Measurements from ENCODE around the gene ASCL3. TPM values are rescaled to one million over a fixed set of nuclear protein-coding genes. Genes with fewer than 3 reads are reported as not detected.
"Not testable (repeated sequence)": the region's sequence is repeated elsewhere in the genome, so short reads cannot be mapped to it uniquely, and the experiment has no call there.

Gene ASCL3
- not detected for total RNA-seq
- polyA plus RNA-seq: not detected

- DNase-seq (ENCODE audit: extremely low spot score): no peak
- H3K4me3 ChIP-seq (ENCODE audit: low read depth, low read length): no peak within 1 kb of the TSS
- no peaks in the 10 kb centered on the region for H3K4me1 ChIP-seq (ENCODE audit: insufficient read depth)
- H3K27ac ChIP-seq (ENCODE audit: low read depth): no peak within 1 kb of the TSS
- 73% methylated on average over 5 of the region's 5 CpGs for WGBS
- H3K36me3 ChIP-seq (ENCODE audit: insufficient read depth): peaks cover 4% of the 10 kb centered on the region
Measured at GRCh38 chr11:8942518-8943066, at the start of gene ASCL3. ASCL3 (minus strand) TSS chr11:8943016; CDS start chr11:8938161, 4,855 bp downstream.

DNA sequence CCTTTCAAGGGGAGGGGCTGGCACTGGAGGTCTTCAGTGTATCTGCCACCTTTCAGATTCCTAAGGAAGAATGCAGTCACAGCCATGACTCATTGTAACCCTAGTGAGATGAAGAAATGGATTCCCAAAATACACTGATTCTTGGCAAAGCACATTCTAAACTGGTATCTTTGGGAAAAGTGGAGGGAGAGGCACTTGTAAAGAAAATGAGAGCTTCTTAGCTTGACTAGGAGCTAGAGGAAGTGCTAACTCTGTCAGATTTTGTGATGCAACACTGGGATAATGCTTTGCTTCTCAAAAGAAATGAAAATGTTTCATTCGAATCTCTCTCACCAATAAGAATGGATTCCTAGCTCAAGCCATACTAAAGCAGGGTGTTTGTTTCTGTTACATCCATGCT, 46.6 kb upstream of the ASCL3 start:
- Histone ChIP-seq H3K4me3 (ENCODE audit: low read depth, low read length) (no peak overlapping the region), H3K36me3 (ENCODE audit: insufficient read depth) (no peaks in the 10 kb centered on the region), H3K4me1 (ENCODE audit: insufficient read depth) (no peaks in the 10 kb centered on the region), H3K27ac (ENCODE audit: low read depth) (no peak overlapping the region)
- DNase-seq (ENCODE audit: extremely low spot score): no peak
- 78% methylated on average over 1 of the region's 1 CpG for WGBS

DNA sequence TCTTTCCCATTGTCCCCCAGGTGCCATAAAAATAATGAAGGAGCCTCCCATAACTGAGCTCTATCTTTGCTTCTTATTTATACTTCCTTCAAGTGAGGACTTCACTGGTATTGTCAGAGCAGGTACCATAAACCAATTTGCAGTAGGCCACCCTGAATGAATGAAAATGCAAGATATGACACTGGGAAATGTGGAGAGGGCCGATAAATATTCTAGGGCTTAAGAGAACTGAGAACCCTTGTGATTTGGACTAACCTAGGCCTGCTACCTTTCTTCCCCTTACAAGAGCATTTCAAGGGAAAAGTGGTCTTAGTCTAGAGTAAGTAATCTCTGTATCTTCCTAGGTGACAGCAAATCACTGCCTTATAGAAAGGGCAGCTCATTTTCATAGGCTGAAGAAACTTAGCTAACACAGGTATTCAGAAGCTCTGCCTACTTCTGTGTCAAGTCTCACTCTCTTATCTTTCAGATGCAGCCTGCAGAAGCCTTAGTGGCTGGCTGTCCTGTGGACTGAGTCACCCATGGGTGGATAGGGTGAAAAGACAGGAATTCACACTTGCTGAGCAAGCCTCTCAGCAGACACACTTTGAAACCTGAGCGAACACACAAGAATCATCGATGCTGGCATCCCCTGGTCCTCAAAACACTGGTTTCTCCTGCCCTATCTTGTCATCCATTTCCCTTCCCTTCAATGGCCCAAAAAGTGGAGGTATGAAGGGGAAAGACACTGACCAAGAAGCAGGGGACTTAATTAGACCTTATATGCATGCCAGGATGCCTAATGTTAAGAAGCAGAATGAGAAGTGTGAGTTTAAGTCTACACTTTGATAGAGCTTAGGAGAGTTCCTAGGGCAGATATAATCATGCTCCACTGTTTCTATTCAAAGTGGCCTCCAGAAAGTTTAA, 45.8 kb upstream of the ASCL3 start:
- H3K36me3 ChIP-seq (ENCODE audit: insufficient read depth): no peaks in the 10 kb centered on the region
- 76% methylated on average over 3 of the region's 3 CpGs for WGBS
- H3K4me1 ChIP-seq (ENCODE audit: insufficient read depth): no peaks in the 10 kb centered on the region

DNA sequence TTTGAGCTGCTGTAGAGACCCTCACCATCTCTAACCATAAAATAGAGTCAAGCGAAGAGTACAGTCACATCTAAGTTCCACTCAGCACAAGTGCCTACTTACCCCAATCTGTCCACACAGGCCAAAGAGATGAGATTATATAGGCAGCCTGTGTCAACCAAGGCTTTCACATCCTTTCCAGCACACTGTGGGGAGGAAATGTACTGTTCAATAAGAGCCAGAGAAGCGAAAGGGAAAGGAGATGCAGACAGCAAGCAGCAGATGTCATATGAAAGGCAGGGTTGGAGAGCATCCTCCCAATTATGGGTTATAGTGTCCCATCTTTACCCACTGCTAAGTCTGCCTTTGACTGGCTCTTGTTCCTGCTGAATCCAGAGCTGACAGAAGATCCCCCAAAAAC, 44.6 kb upstream of the ASCL3 start:
- Histone ChIP-seq H3K36me3 (ENCODE audit: insufficient read depth) (no peaks in the 10 kb centered on the region), H3K4me3 (ENCODE audit: low read depth, low read length) (no peak overlapping the region), H3K4me1 (ENCODE audit: insufficient read depth) (no peaks in the 10 kb centered on the region), H3K27ac (ENCODE audit: low read depth) (no peak overlapping the region)
- 87% methylated on average over 2 of the region's 2 CpGs for WGBS
- no peak for DNase-seq (ENCODE audit: extremely low spot score)

More for the DNA sequence above, 45.8 kb upstream of the ASCL3 start:
- H3K4me3 ChIP-seq (ENCODE audit: low read depth, low read length): no peak overlapping the region
- no peak overlapping the region for H3K27ac ChIP-seq (ENCODE audit: low read depth)
- DNase-seq (ENCODE audit: extremely low spot score): no peak

- not testable (repeated sequence) for H3K27ac ChIP-seq (ENCODE audit: low read depth); H3K4me3 ChIP-seq (ENCODE audit: low read depth, low read length); H3K36me3 ChIP-seq (ENCODE audit: insufficient read depth); DNase-seq (ENCODE audit: extremely low spot score); H3K4me1 ChIP-seq (ENCODE audit: insufficient read depth)
- WGBS: 98% methylated on average over 6 of the region's 6 CpGs
Measured at GRCh38 chr11:8986772-8987171, 44.0 kb upstream of the ASCL3 start.

DNA sequence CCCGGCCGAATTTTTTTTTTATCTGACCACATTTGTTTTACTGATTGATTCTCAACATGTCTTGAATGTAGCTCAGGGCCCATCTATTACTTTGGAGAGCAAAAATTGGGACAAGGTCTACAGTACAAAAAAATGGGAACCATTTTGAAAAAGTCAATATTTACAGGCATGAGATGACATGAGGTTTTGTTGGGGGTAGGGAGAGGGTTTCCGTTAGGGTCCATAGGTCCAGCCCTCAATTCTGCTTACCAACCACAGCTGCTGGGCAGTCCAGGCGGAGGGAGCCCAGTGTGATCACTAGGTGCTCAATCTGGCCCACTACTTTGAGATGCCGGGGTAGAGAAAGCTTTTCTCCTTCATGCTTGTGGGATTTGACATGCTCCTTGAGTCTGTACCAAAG, 42.6 kb upstream of the ASCL3 start:
- H3K36me3 ChIP-seq (ENCODE audit: insufficient read depth): no peaks in the 10 kb centered on the region
- H3K4me1 ChIP-seq (ENCODE audit: insufficient read depth): no peaks in the 10 kb centered on the region
- no peak overlapping the region for H3K27ac ChIP-seq (ENCODE audit: low read depth)
- no peak overlapping the region for H3K4me3 ChIP-seq (ENCODE audit: low read depth, low read length)
- no peak for DNase-seq (ENCODE audit: extremely low spot score)
- 96% methylated on average over 5 of the region's 5 CpGs for WGBS

- WGBS: 93% methylated on average over 2 of the region's 2 CpGs
- Histone ChIP-seq H3K4me3 (ENCODE audit: low read depth, low read length) (no peak overlapping the region), H3K36me3 (ENCODE audit: insufficient read depth) (no peaks in the 10 kb centered on the region), H3K4me1 (ENCODE audit: insufficient read depth) (no peaks in the 10 kb centered on the region), H3K27ac (ENCODE audit: low read depth) (no peak overlapping the region)
- no peak for DNase-seq (ENCODE audit: extremely low spot score)
Measured at GRCh38 chr11:8983552-8983951, 40.7 kb upstream of the ASCL3 start.

DNA sequence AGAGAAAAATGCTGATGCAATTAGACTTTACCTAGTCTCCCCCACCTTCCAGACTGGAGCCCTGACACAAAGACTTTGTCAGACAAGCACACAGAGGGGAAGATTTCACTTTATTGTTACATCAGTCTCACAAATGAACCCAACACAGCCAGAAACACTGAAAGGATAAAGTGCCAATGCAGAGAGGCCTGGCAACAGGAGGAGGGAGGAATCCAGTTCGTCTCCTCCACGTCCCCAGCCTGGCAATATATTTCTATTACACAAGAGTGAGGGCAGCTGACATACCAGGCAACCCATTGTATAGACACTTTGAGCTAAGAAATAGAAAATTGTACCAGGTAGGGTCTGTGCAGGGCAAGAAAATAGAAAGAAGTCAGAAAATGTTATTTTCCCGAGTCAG, 37.7 kb upstream of the ASCL3 start:
- WGBS: 82% methylated on average over 3 of the region's 3 CpGs
- Histone ChIP-seq H3K36me3 (ENCODE audit: insufficient read depth) (no peaks in the 10 kb centered on the region), H3K4me1 (ENCODE audit: insufficient read depth) (no peaks in the 10 kb centered on the region), H3K4me3 (ENCODE audit: low read depth, low read length) (no peak overlapping the region), H3K27ac (ENCODE audit: low read depth) (no peak overlapping the region)
- DNase-seq (ENCODE audit: extremely low spot score): no peak

- 83% methylated on average over 5 of the region's 7 CpGs for WGBS
- H3K4me3 ChIP-seq (ENCODE audit: low read depth, low read length); DNase-seq (ENCODE audit: extremely low spot score); H3K36me3 ChIP-seq (ENCODE audit: insufficient read depth); H3K4me1 ChIP-seq (ENCODE audit: insufficient read depth); H3K27ac ChIP-seq (ENCODE audit: low read depth): not testable (repeated sequence)
Measured at GRCh38 chr11:8979365-8979764, 36.5 kb upstream of the ASCL3 start.

- WGBS: 76% methylated on average over 3 of the region's 3 CpGs
- Histone ChIP-seq H3K27ac (ENCODE audit: low read depth) (no peak overlapping the region), H3K4me1 (ENCODE audit: insufficient read depth) (no peaks in the 10 kb centered on the region), H3K36me3 (ENCODE audit: insufficient read depth) (no peaks in the 10 kb centered on the region), H3K4me3 (ENCODE audit: low read depth, low read length) (no peak overlapping the region)
- no peak for DNase-seq (ENCODE audit: extremely low spot score)
Measured at GRCh38 chr11:8973121-8973520, 30.3 kb upstream of the ASCL3 start.

DNA sequence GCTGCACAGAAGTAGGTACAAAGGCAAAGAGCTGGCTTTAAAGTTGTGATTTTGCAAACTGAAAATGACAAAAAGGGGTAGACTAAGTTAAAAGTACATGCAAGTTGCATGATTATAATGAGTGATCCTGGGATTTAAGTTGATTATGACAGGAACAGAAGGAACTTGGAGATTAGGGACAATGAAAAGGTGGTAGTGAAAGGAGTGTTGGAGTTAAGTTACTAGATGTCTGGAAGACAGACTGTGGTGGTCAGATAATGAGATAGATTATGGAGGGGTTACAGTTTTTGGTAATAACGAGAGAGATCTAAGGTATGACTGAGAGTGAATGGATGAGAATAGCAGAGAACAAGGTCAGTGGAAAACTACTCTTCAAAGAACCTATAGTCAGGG, 29.1 kb upstream of the ASCL3 start:
- H3K36me3 ChIP-seq (ENCODE audit: insufficient read depth): no peaks in the 10 kb centered on the region
- WGBS: 73% methylated on average over 1 of the region's 1 CpG
- no peaks in the 10 kb centered on the region for H3K4me1 ChIP-seq (ENCODE audit: insufficient read depth)
- H3K4me3 ChIP-seq (ENCODE audit: low read depth, low read length): no peak overlapping the region
- no peak for DNase-seq (ENCODE audit: extremely low spot score)
- no peak overlapping the region for H3K27ac ChIP-seq (ENCODE audit: low read depth)

DNA sequence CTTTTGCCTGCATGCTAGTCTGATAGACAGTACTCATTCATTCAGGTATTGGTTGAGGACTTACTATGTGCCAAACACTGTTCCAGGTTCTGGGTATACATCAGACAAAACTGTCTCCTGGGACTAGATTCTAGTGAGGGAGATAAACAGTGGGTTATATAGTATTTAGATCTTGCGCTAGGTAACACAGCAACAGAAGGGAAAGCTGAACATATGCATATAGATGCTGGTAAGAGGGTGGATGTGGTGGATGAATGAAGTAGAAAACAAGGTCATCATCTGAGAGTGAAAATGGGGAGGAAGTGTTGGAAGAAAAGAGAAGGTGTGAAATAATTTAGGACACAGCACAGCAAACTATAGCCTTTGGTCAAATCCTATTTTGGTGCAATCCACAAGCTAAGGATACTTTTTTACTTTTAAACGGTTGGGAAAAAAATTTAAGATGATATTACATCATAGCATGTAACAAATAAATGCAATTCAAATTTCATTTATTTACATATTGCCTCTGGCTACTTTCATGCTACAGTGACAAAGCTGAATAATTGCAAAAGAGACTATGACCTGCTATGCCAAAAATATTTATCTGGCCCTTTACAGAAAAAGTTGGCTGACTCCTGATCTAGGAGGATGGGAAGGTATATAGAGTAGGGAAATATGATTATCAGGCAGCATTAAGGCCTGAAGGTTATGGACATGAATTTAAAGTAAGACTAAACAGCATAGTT, 28.5 kb upstream of the ASCL3 start:
- no peaks in the 10 kb centered on the region for H3K36me3 ChIP-seq (ENCODE audit: insufficient read depth)
- no peaks in the 10 kb centered on the region for H3K4me1 ChIP-seq (ENCODE audit: insufficient read depth)
- H3K27ac ChIP-seq (ENCODE audit: low read depth): no peak overlapping the region
- H3K4me3 ChIP-seq (ENCODE audit: low read depth, low read length): no peak overlapping the region
- 84% methylated on average over 2 of the region's 2 CpGs for WGBS
- no peak for DNase-seq (ENCODE audit: extremely low spot score)

DNA sequence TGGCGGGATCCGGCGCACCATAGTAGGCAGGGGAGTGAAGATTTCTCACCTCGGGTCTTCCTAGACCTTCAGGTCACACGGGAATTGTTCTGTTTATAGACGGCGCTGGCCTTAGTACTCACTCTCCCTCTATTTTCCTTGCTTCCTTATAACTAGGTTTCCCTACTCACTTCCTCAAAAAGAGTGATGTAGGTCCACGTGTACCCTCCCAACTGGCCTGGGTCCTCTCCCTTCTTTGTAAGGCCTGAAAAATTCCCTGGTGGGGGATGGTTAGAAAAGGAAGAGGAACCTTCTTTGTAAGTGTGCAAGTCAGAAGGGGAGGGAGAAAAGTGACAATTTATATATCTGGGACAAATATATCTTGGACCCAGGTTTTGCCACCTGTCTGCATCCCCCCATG, 24.4 kb upstream of the ASCL3 start:
- H3K4me3 ChIP-seq (ENCODE audit: low read depth, low read length): no peak overlapping the region
- no peak overlapping the region for H3K27ac ChIP-seq (ENCODE audit: low read depth)
- no peaks in the 10 kb centered on the region for H3K36me3 ChIP-seq (ENCODE audit: insufficient read depth)
- WGBS: 82% methylated on average over 8 of the region's 8 CpGs
- no peaks in the 10 kb centered on the region for H3K4me1 ChIP-seq (ENCODE audit: insufficient read depth)
- no peak for DNase-seq (ENCODE audit: extremely low spot score)

Data from urinary bladder (tissue), 4 donors.